Measurements from ENCODE around the gene VSIG10L2.

GRCh38 chr11:125925247-125925740 is 20.6 kb upstream of the VSIG10L2 start:
- TF ChIP-seq FOXA1 (IDR thresholded peaks at IDR 0.05) = no peak
- TF ChIP-seq BHLHE40 (IDR thresholded peaks at IDR 0.05; ENCODE audit: borderline replicate concordance) = no peak
- TF ChIP-seq HDGF (IDR thresholded peaks at IDR 0.05; ENCODE audit: borderline replicate concordance) = no peak
- no peak for TF ChIP-seq ZNF384 (IDR thresholded peaks at IDR 0.05)
- TF ChIP-seq LEF1 (IDR thresholded peaks at IDR 0.05; ENCODE audit: borderline replicate concordance) = no peak
- no peak for TF ChIP-seq ELF4 (IDR thresholded peaks at IDR 0.05)
- TF ChIP-seq TARDBP (IDR thresholded peaks at IDR 0.05) = no peak
- no peak for TF ChIP-seq FOXK2 (IDR thresholded peaks at IDR 0.05)
- no peak for TF ChIP-seq SUZ12 (IDR thresholded peaks at IDR 0.05)
- TF ChIP-seq ARNT (IDR thresholded peaks at IDR 0.05) = no peak
- TF ChIP-seq SP1 (IDR thresholded peaks at IDR 0.05) = no peak
- TF ChIP-seq, protein P1, sequence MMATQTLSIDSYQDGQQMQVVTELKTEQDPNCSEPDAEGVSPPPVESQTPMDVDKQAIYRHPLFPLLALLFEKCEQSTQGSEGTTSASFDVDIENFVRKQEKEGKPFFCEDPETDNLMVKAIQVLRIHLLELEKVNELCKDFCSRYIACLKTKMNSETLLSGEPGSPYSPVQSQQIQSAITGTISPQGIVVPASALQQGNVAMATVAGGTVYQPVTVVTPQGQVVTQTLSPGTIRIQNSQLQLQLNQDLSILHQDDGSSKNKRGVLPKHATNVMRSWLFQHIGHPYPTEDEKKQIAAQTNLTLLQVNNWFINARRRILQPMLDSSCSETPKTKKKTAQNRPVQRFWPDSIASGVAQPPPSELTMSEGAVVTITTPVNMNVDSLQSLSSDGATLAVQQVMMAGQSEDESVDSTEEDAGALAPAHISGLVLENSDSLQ (IDR thresholded peaks at IDR 0.05) = no peak
